HepG2 (cell line): ENCODE results near the gene FAM89B. TPM values are rescaled to one million over a fixed set of nuclear protein-coding genes. Genes with fewer than 3 reads are reported as not detected.

ENCODE experiments used
- ARID5B ChIP-seq: IDR thresholded peaks from 2 replicates; pipeline ENCODE4 v1.4.0; 2020; ENCODE audit warnings: mild to moderate bottlenecking, missing genetic modification reagents
- FOXK1 ChIP-seq: sonication (generic); formaldehyde crosslinking; IDR thresholded peaks from 2 replicates; pipeline ENCODE4 v1.4.0; 2020; ENCODE audit warnings: low read depth, missing genetic modification reagents, borderline replicate concordance
- HDAC2 ChIP-seq: sonication (generic); formaldehyde crosslinking; IDR thresholded peaks from 2 replicates; pipeline ENCODE4 v1.4.0; 2020; ENCODE audit warnings: missing genetic modification reagents
- NR2F1 ChIP-seq, 2 experiments: fragments of 450-650 bp in 1 of 2; formaldehyde crosslinking in 1 of 2; IDR thresholded peaks; 2 replicates each; pipeline versions ENCODE4 v1.5.0 to v1.6.1; 2016 to 2020; ENCODE audit warnings: mild to moderate bottlenecking in 1 of 2, missing compliant biosample characterization in 1 of 2, missing genetic modification reagents in 1 of 2, moderate library complexity in 1 of 2
- NRL ChIP-seq: sonication (generic); formaldehyde crosslinking; IDR thresholded peaks from 2 replicates; pipeline ENCODE4 v1.5.0; 2020; ENCODE audit warnings: missing genetic modification reagents, mild to moderate bottlenecking, moderate library complexity, borderline replicate concordance
- POLR2A ChIP-seq, 2 experiments: IDR thresholded peaks; 2 replicates each; pipeline ENCODE4 v1.6.1; 2011; ENCODE audit warnings: low read depth in 2 of 2, low read length in 2 of 2, mild to moderate bottlenecking in 1 of 2, moderate library complexity in 1 of 2; ENCODE audit not compliant: insufficient read depth in 1 of 2
- RFXAP ChIP-seq: sonication (generic); formaldehyde crosslinking; IDR thresholded peaks from 2 replicates; pipeline ENCODE4 v1.4.0; 2020; ENCODE audit warnings: missing genetic modification reagents, borderline replicate concordance
- SIN3B ChIP-seq: fragments of 150-350 bp; IDR thresholded peaks from 2 replicates; pipeline ENCODE4 v1.6.1; 2014; ENCODE audit warnings: low read length
- SKI ChIP-seq: fragments of 450-650 bp; IDR thresholded peaks from one replicate; pipeline ENCODE4 v1.6.1; 2018; ENCODE audit warnings: mild to moderate bottlenecking; ENCODE audit not compliant: partially characterized antibody
- SKIL ChIP-seq: sonication (generic); formaldehyde crosslinking; IDR thresholded peaks from 2 replicates; pipeline ENCODE4 v1.8.0; 2022; ENCODE audit warnings: missing genetic modification reagents, mild to moderate bottlenecking, moderate library complexity, borderline replicate concordance
- SOX5 ChIP-seq: IDR thresholded peaks from 2 replicates; pipeline ENCODE4 v1.6.1; 2016; ENCODE audit warnings: borderline replicate concordance
- SPEN ChIP-seq: sonication (generic); formaldehyde crosslinking; IDR thresholded peaks from 2 replicates; pipeline ENCODE4 v1.5.1; 2020; ENCODE audit warnings: low read depth, mild to moderate bottlenecking, missing genetic modification reagents
- USF2 ChIP-seq, 2 experiments: sonication (generic) in 1 of 2; formaldehyde crosslinking in 1 of 2; IDR thresholded peaks; 2 replicates each; pipeline versions ENCODE4 v1.5.1 to v1.6.1; 2011 to 2020; ENCODE audit warnings: borderline replicate concordance in 1 of 2, low read depth in 1 of 2, low read length in 1 of 2, mild to moderate bottlenecking in 1 of 2, missing genetic modification reagents in 1 of 2, moderate library complexity in 1 of 2
- XRCC5 ChIP-seq: fragments of 200-400 bp; formaldehyde crosslinking; optimal IDR thresholded peaks from 2 replicates; pipeline ENCODE3; 2017; ENCODE audit warnings: mild to moderate bottlenecking, low read length
- YY1 ChIP-seq: IDR thresholded peaks from 2 replicates; pipeline ENCODE4 v1.6.1; 2011; ENCODE audit warnings: low read length, low read depth, moderate library complexity, mild to moderate bottlenecking; ENCODE audit not compliant: insufficient read depth, insufficient replicate concordance
- ZBTB3 ChIP-seq: sonication (generic); formaldehyde crosslinking; IDR thresholded peaks from 2 replicates; pipeline ENCODE4 v1.4.0; 2020; ENCODE audit warnings: low read depth, mild to moderate bottlenecking, moderate library complexity, missing genetic modification reagents, borderline replicate concordance
- ZFP1 ChIP-seq: IDR thresholded peaks from 2 replicates; pipeline ENCODE4 v1.6.1; 2016
- ZKSCAN1 ChIP-seq: fragments of 150-350 bp; IDR thresholded peaks from 2 replicates; pipeline ENCODE4 v1.6.1; 2014; ENCODE audit warnings: low read length
- ZNF20 ChIP-seq: sonication (generic); formaldehyde crosslinking; IDR thresholded peaks from 2 replicates; pipeline ENCODE4 v1.4.0; 2020; ENCODE audit warnings: mild to moderate bottlenecking, moderate library complexity, missing genetic modification reagents
- ZNF670 ChIP-seq: sonication (generic); formaldehyde crosslinking; IDR thresholded peaks from 2 replicates; pipeline ENCODE4 v1.8.0; 2022; ENCODE audit warnings: mild to moderate bottlenecking, missing genetic modification reagents, borderline replicate concordance
- ZNF703 ChIP-seq: sonication (generic); formaldehyde crosslinking; IDR thresholded peaks from 2 replicates; pipeline ENCODE4 v1.5.1; 2020; ENCODE audit warnings: missing genetic modification reagents, mild to moderate bottlenecking, moderate library complexity, borderline replicate concordance
- polyA plus RNA-seq, 8 experiments: library from polyadenylated mRNA; depleted of rRNA in 3 of 8; stranded (reverse) in 7 of 8; unstranded in 1 of 8; fragments of >200 nt; fragmentation: Illumina TruSeq in 4 of 8; extraction: Trizol in 4 of 8; gene quantifications; 2 replicates each; pipeline versions ENCODE4 v1.2.1 to v1.2.3, GENCODE V29; 2011 to 2016; ENCODE audit warnings: low read depth in 4 of 8, missing spikeins in 1 of 8, mixed read lengths in 1 of 8; ENCODE audit not compliant: insufficient read depth in 1 of 8
- total RNA-seq, 5 experiments: library from RNA; depleted of rRNA; stranded (reverse); fragments of >200 nt; fragmentation: Illumina TruSeq; extraction: Trizol; gene quantifications; 2 replicates each; pipeline ENCODE4 v1.2.3, GENCODE V29; 2016; ENCODE audit warnings: low read depth in 1 of 5

Gene FAM89B
- total and polyA plus RNA-seq, 2 of the 13 experiments (the other 11 are each of a cell fraction or from before 2014, with no cell fraction given), result 5.7 to 8.0 TPM

GRCh38 chr11:65529475-65530156 lies 42.7 kb upstream of the FAM89B start (continued):
- TF ChIP-seq USF2 (IDR thresholded peaks at IDR 0.05; ENCODE audit: low read depth, low read length), result no peak
- TF ChIP-seq USF2 (CRISPR knock-in tag; IDR thresholded peaks at IDR 0.05; ENCODE audit: borderline replicate concordance), result 0 out of 2 replicates have a peak, but pooled peaks have one; percentile 21
- no peak for TF ChIP-seq NRL (CRISPR knock-in tag)
- peak; percentile 68 for TF ChIP-seq HDAC2 (CRISPR knock-in tag)
- 0 out of 2 replicates have a peak, but pooled peaks have one; percentile 31 for TF ChIP-seq ZFP1 (CRISPR knock-in tag)
- peak; percentile 34; the same call in 1 of the 2 replicates for TF ChIP-seq ZBTB3
- 0 out of 2 replicates have a peak, but pooled peaks have one; percentile 20 for TF ChIP-seq RFXAP (CRISPR knock-in tag)
- TF ChIP-seq SKIL, result peak; percentile 83
- TF ChIP-seq YY1, result no peak
- TF ChIP-seq SOX5 (CRISPR knock-in tag), result 0 out of 2 replicates have a peak, but pooled peaks have one; percentile 29
- TF ChIP-seq ZNF670, result no peak
- peak; percentile 65 for TF ChIP-seq XRCC5
- peak; percentile 56; the same call in 1 of the 2 replicates for TF ChIP-seq SPEN (CRISPR knock-in tag)
- peak; percentile 59; the same call in 1 of the 2 replicates for TF ChIP-seq FOXK1
- TF ChIP-seq SKI, result peak; percentile 83
- TF ChIP-seq SIN3B, result no peak
- peak; percentile 53 for TF ChIP-seq ARID5B (CRISPR knock-in tag)
- no peak for TF ChIP-seq ZNF703
- TF ChIP-seq ZKSCAN1, result no peak
- TF ChIP-seq NR2F1 (CRISPR knock-in tag; IDR thresholded peaks at IDR 0.05), result peak; percentile 95 to 96
- peak; percentile 21 to 25; a peak in 1 of 4 replicates for TF ChIP-seq POLR2A (IDR thresholded peaks at IDR 0.05; ENCODE audit: insufficient read depth in 1 of 2, low read depth in 2 of 2, low read length in 2 of 2)
- TF ChIP-seq ZNF20 (CRISPR knock-in tag), result no peak
